WTC11 (cell line): ENCODE results near the gene ADH1C.

ENCODE experiments used
- JUN ChIP-seq: sonication (generic); formaldehyde crosslinking; IDR thresholded peaks from 2 replicates; pipeline ENCODE4 v1.8.0; 2023; ENCODE audit warnings: mild to moderate bottlenecking, missing genetic modification reagents
- NFE2L1 ChIP-seq: sonication (generic); formaldehyde crosslinking; IDR thresholded peaks from 2 replicates; pipeline ENCODE4 v1.8.1; 2023; ENCODE audit warnings: missing genetic modification reagents

GRCh38 chr4:99395595-99396364, 43.2 kb upstream of the ADH1C start:
- TF ChIP-seq NFE2L1 (CRISPR knock-in tag) (no peak), JUN (CRISPR knock-in tag) (no peak)
